Stomach (tissue), 9 donors: ENCODE results near the gene OSBPL9. TPM values are rescaled to one million over a fixed set of nuclear protein-coding genes. Genes with fewer than 3 reads are reported as not detected.

Source experiments
- DNase-seq, 2 donors: peaks; one replicate each; pipeline versions ENCODE4 v3.0.0 to v3.0.0-alpha.2; 2013 to 2019
- H3K27ac ChIP-seq, 5 donors: fragments of 200-600 bp in 4 of 5; sonication (generic) in 4 of 5; one replicate each; pipeline ENCODE4 v1.5.1; 2013 to 2019; ENCODE audit warnings: mild to moderate bottlenecking in 1 of 5, moderate library complexity in 1 of 5
- H3K27me3 ChIP-seq, 3 donors: fragments of 200-600 bp; sonication (generic); one replicate each; pipeline ENCODE4 v1.5.1; 2017 to 2019; ENCODE audit warnings: mixed run types in 1 of 3
- H3K36me3 ChIP-seq, 4 donors: fragments of 200-600 bp; sonication (generic); 1 replicate in 3 of 4; 2 replicates in 1 of 4; pipeline ENCODE4 v1.5.1; 2016 to 2019
- H3K4me1 ChIP-seq, 4 donors: fragments of 200-600 bp; sonication (generic); one replicate each; pipeline ENCODE4 v1.5.1; 2016 to 2019
- H3K4me3 ChIP-seq, 4 donors: fragments of 200-600 bp; sonication (generic) in 3 of 4; one replicate each; pipeline ENCODE4 v1.5.1; 2016 to 2019; ENCODE audit warnings: mild to moderate bottlenecking in 1 of 4
- H3K9me3 ChIP-seq, 4 donors: fragments of 200-600 bp; sonication (generic); one replicate each; pipeline ENCODE4 v1.5.1; 2016 to 2019
- CTCF ChIP-seq, 7 experiments: fragments of 450-650 bp in 4 of 7; fragments of 200-600 bp in 3 of 7; sonication (generic) in 3 of 7; IDR thresholded peaks; one replicate each; pipeline ENCODE4 v1.5.1; 2016 to 2019; ENCODE audit warnings: antibody characterized with exemption in 7 of 7, control low read depth in 2 of 7, mild to moderate bottlenecking in 1 of 7
- EP300 ChIP-seq: sonication (generic); formaldehyde crosslinking; IDR thresholded peaks from one replicate; pipeline ENCODE4 v1.6.1; 2017; ENCODE audit warnings: antibody characterized with exemption
- POLR2A ChIP-seq, 4 donors: fragments of 450-650 bp; IDR thresholded peaks; one replicate each; pipeline ENCODE4 v1.6.1; 2016; ENCODE audit warnings: antibody characterized with exemption in 4 of 4, control low read depth in 2 of 4, mild to moderate bottlenecking in 1 of 4, moderate library complexity in 1 of 4
- POLR2AphosphoS5 ChIP-seq, 3 donors: sonication (generic); formaldehyde crosslinking; IDR thresholded peaks; one replicate each; pipeline ENCODE4 v1.6.1; 2016; ENCODE audit warnings: antibody characterized with exemption in 3 of 3
- WGBS, 5 donors: extraction: QIAGEN DNeasy Blood & Tissue Kit in 3 of 5; methylation state at CpG; one replicate each; pipeline versions ENCODE4 v1.1.5 to v1.1.7; 2013 to 2018; 5-methylcytosine and 5-hydroxymethylcytosine counted together
- intact Hi-C: fragments of 100-400 bp; cut with DNase I; formaldehyde crosslinking; loops from one replicate; pipeline ENCODE4 v1.15.1; 2023; ENCODE audit warnings: low total_unique reads
- polyA plus RNA-seq, 3 donors: library from polyadenylated mRNA; stranded (reverse); fragments of 200-250 nt; gene quantifications; one replicate each; pipeline ENCODE4 v1.2.3, GENCODE V29; 2013
- total RNA-seq, 5 donors: library from RNA; depleted of rRNA; stranded (reverse); fragments of >200 nt; gene quantifications; one replicate each; pipeline versions ENCODE4 v1.1.0 to v1.2.3, GENCODE V29; 2014 to 2016
- donor health status: healthy with polysubstance abuse.
- donor health status: Bipolar disorder and iron deficiency.
- donor health status: healthy.

OSBPL9 gene
- total and polyA plus RNA-seq, 8 donors = 29.8 to 461 (median 109) TPM

- DNase-seq = no peak
- Histone ChIP-seq H3K9me3 (no peaks in the 10 kb centered on the region), H3K4me1 (peaks cover 4 to 50% (median 26%) of the 10 kb centered on the region in 4 donors), H3K4me3 (no peak overlapping the region), H3K27ac (no peak overlapping the region), H3K36me3 (no peaks in the 10 kb centered on the region), H3K27me3 (no peaks in the 10 kb centered on the region)
- WGBS, 5 donors = 61 to 76% (median 71%) methylated on average over 3 of the region's 3 CpGs
- intact Hi-C loops = no loop called here
- no peak for TF ChIP-seq EP300
- TF ChIP-seq POLR2A (IDR thresholded peaks at IDR 0.05) = no peak
- no peak for TF ChIP-seq POLR2AphosphoS5 (IDR thresholded peaks at IDR 0.05)
- no peak for TF ChIP-seq CTCF (IDR thresholded peaks at IDR 0.05)
Measured at GRCh38 chr1:51740652-51741051, 123.8 kb downstream of the OSBPL9 start.

GRCh38 chr1:51741121-51741681, 124.3 kb downstream of the OSBPL9 start:
- H3K4me3 ChIP-seq = no peak overlapping the region
- no peaks in the 10 kb centered on the region for H3K36me3 ChIP-seq
- H3K27me3 ChIP-seq = no peaks in the 10 kb centered on the region
- no peak overlapping the region for H3K27ac ChIP-seq
- no peak for DNase-seq
- intact Hi-C loops = no loop called here
- WGBS, 5 donors = 86 to 96% (median 93%) methylated on average over 1 of the region's 1 CpG
- no peak for TF ChIP-seq CTCF (IDR thresholded peaks at IDR 0.05)
- TF ChIP-seq POLR2A (IDR thresholded peaks at IDR 0.05) = no peak
- TF ChIP-seq POLR2AphosphoS5 (IDR thresholded peaks at IDR 0.05) = no peak
- no peak for TF ChIP-seq EP300
- H3K9me3 ChIP-seq = no peaks in the 10 kb centered on the region
- peaks cover 4 to 45% (median 24%) of the 10 kb centered on the region in 4 donors for H3K4me1 ChIP-seq

- WGBS, 5 donors = 59 to 74% (median 63%) methylated on average over 4 of the region's 4 CpGs
- intact Hi-C loops = no loop called here
- H3K27me3 ChIP-seq = no peaks in the 10 kb centered on the region
- H3K4me1 ChIP-seq = peaks cover 0 to 19% (median 7%) of the 10 kb centered on the region in 4 donors
- H3K9me3 ChIP-seq = no peaks in the 10 kb centered on the region
- no peak for TF ChIP-seq EP300
- TF ChIP-seq POLR2A (IDR thresholded peaks at IDR 0.05) = no peak
- TF ChIP-seq CTCF (IDR thresholded peaks at IDR 0.05) = no peak
- no peak for TF ChIP-seq POLR2AphosphoS5 (IDR thresholded peaks at IDR 0.05)
- no peak for DNase-seq
- H3K36me3 ChIP-seq = peaks cover 10 to 24% (median 14%) of the 10 kb centered on the region in 4 donors
- H3K4me3 ChIP-seq = no peak overlapping the region
- H3K27ac ChIP-seq = no peak overlapping the region
Measured at GRCh38 chr1:51744506-51745303, 127.8 kb downstream of the OSBPL9 start.

GRCh38 chr1:51745304-51745570, 128.3 kb downstream of the OSBPL9 start:
- TF ChIP-seq EP300 (no peak), CTCF (IDR thresholded peaks at IDR 0.05) (no peak), POLR2AphosphoS5 (IDR thresholded peaks at IDR 0.05) (no peak), POLR2A (IDR thresholded peaks at IDR 0.05) (no peak)
- intact Hi-C loops = no loop called here

More at GRCh38 chr1:51745304-51745570, 128.3 kb downstream of the OSBPL9 start:
- H3K4me3 ChIP-seq = no peak overlapping the region
- no peak overlapping the region for H3K27ac ChIP-seq
- H3K9me3 ChIP-seq = no peaks in the 10 kb centered on the region
- no peak for DNase-seq
- H3K36me3 ChIP-seq = peaks cover 10 to 24% (median 16%) of the 10 kb centered on the region in 4 donors
- no peaks in the 10 kb centered on the region for H3K27me3 ChIP-seq
- H3K4me1 ChIP-seq = peaks cover 0 to 19% (median 5%) of the 10 kb centered on the region in 4 donors
